ENCODE data around the gene PDZD7. TPM values are rescaled to one million over a fixed set of nuclear protein-coding genes. Genes with fewer than 3 reads are reported as not detected.

The PDZD7 gene
- total and polyA plus RNA-seq, 9 of the 15 experiments (the other 6 are each of a cell fraction or from before 2014, with no cell fraction given) = 0.04 to 0.24 (median 0.08) TPM; not detected in 3

- Histone ChIP-seq H3K4me1 (replicated peaks in 1 of 2; ENCODE audit: control insufficient read depth in 2 of 2, insufficient read depth in 2 of 2, low read length in 2 of 2) (peaks cover 0 to 10% of the 10 kb centered on the region in 2 experiments; a peak in 3 of 5 replicates), H3K4me2 (ENCODE audit: insufficient read depth, low read length) (no peak overlapping the region), H3K4me3 (no peak overlapping the region), H3K36me3 (ENCODE audit: control insufficient read depth, insufficient read depth, low read length) (no peaks in the 10 kb centered on the region), H3K9ac (ENCODE audit: insufficient read depth in 1 of 2, low read depth in 2 of 2, low read length in 2 of 2) (no peak overlapping the region), H3K79me2 (ENCODE audit: control insufficient read depth, insufficient read depth, low read length) (no peaks in the 10 kb centered on the region), H3K9me3 (replicated peaks; ENCODE audit: control insufficient read depth, insufficient read depth, low read depth, low read length) (no peaks in the 10 kb centered on the region), H2AFZ (ENCODE audit: low read depth, low read length) (no peak overlapping the region), H3K27me3 (ENCODE audit: control insufficient read depth in 2 of 2, insufficient read depth in 2 of 2, low read length in 2 of 2) (peaks cover 0 to 2% of the 10 kb centered on the region in 2 experiments; a peak in 1 of 5 replicates), H3K27ac (ENCODE audit: extremely low read depth, low read depth, low read length) (no peak overlapping the region), H3K9me1 (ENCODE audit: control insufficient read depth, insufficient read depth, low read length) (no peaks in the 10 kb centered on the region), H4K20me1 (replicated peaks; ENCODE audit: control insufficient read depth, insufficient read depth, low read length) (no peaks in the 10 kb centered on the region)
- ChIA-PET CTCF (ENCODE audit: low intra/inter-chr PET ratio) (no interaction called here), POLR2A (no interaction called here)
- in situ Hi-C loops (cut with MboI) = no loop called here
- no TSS peak for BruUV-seq (replicated peaks)
- TF ChIP-seq ZNF121 (CRISPR knock-in tag; conservative IDR thresholded peaks at IDR 0.05) (peak; percentile 68), ZNF175 (CRISPR knock-in tag; IDR thresholded peaks at IDR 0.05; ENCODE audit: low read depth) (no peak), FOSL1 (tag; conservative IDR thresholded peaks at IDR 0.05) (no peak), PHB2 (IDR thresholded peaks at IDR 0.05; ENCODE audit: low read depth) (no peak), FOXP1 (CRISPR knock-in tag; IDR thresholded peaks at IDR 0.05) (no peak), ZKSCAN1 (IDR thresholded peaks at IDR 0.05; ENCODE audit: low read depth, low read length) (no peak)
- TF ChIP-seq, protein P1, sequence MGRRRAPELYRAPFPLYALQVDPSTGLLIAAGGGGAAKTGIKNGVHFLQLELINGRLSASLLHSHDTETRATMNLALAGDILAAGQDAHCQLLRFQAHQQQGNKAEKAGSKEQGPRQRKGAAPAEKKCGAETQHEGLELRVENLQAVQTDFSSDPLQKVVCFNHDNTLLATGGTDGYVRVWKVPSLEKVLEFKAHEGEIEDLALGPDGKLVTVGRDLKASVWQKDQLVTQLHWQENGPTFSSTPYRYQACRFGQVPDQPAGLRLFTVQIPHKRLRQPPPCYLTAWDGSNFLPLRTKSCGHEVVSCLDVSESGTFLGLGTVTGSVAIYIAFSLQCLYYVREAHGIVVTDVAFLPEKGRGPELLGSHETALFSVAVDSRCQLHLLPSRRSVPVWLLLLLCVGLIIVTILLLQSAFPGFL (CRISPR knock-in tag; IDR thresholded peaks at IDR 0.05) = no peak
- intact Hi-C loops (cut with micrococcal nuclease) = no loop called here
- WGBS (ENCODE audit: insufficient coverage, low coverage, missing lambda C conversion rate) = 24% methylated on average over 6 of the region's 15 CpGs
- FAIRE-seq (no peak), DNase-seq (ENCODE audit: extremely low read depth in 1 of 4, low spot score in 3 of 4) (no peak), ATAC-seq (no peak)
Measured at GRCh38 chr10:101022967-101023705, 7.8 kb downstream of the PDZD7 start.
